H9 (cell line): ENCODE results near the gene KRTAP1-3. TPM values are rescaled to one million over a fixed set of nuclear protein-coding genes. Genes with fewer than 3 reads are reported as not detected.

ENCODE experiments used
- DNase-seq: peaks from one replicate; pipeline ENCODE4 v3.0.0-alpha.2; 2017
- H2AFZ ChIP-seq: one replicate; pipeline ENCODE4 v1.6.1; 2013; ENCODE audit warnings: mild to moderate bottlenecking, low read length, control low read depth, moderate library complexity
- H2AK5ac ChIP-seq: 2 replicates; pipeline ENCODE4 v1.6.1; 2013; ENCODE audit warnings: low read length, control low read depth, mixed read lengths; ENCODE audit not compliant: insufficient read length
- H2BK120ac ChIP-seq: one replicate; pipeline ENCODE4 v1.6.1; 2013; ENCODE audit warnings: low read depth, mild to moderate bottlenecking, low read length, control low read depth, inconsistent platforms; ENCODE audit not compliant: poor library complexity, severe bottlenecking
- H2BK12ac ChIP-seq: 2 replicates; pipeline ENCODE4 v1.6.1; 2013; ENCODE audit warnings: low read length, control low read depth, mixed read lengths, low read depth; ENCODE audit not compliant: insufficient read length
- H2BK15ac ChIP-seq: 2 replicates; pipeline ENCODE4 v1.6.1; 2013; ENCODE audit warnings: low read depth, low read length, control low read depth
- H2BK20ac ChIP-seq: one replicate; pipeline ENCODE4 v1.6.1; 2013; ENCODE audit warnings: low read depth, mild to moderate bottlenecking, low read length, control low read depth, inconsistent platforms; ENCODE audit not compliant: poor library complexity, severe bottlenecking
- H2BK5ac ChIP-seq: 2 replicates; pipeline ENCODE4 v1.6.1; 2013; ENCODE audit warnings: low read length, control low read depth, mixed read lengths; ENCODE audit not compliant: insufficient read length
- H3K14ac ChIP-seq: 2 replicates; pipeline ENCODE4 v1.6.1; 2013; ENCODE audit warnings: low read length, control low read depth; ENCODE audit not compliant: insufficient read depth
- H3K18ac ChIP-seq: 2 replicates; pipeline ENCODE4 v1.6.1; 2013; ENCODE audit warnings: low read depth, mild to moderate bottlenecking, mixed read lengths, low read length, control low read depth; ENCODE audit not compliant: insufficient read length
- H3K23ac ChIP-seq: 2 replicates; pipeline ENCODE4 v1.6.1; 2013; ENCODE audit warnings: low read length, control low read depth, mixed read lengths, low read depth; ENCODE audit not compliant: insufficient read length
- H3K23me2 ChIP-seq: 2 replicates; pipeline ENCODE4 v1.6.1; 2013; ENCODE audit warnings: low read depth, mild to moderate bottlenecking, mixed read lengths, low read length, control low read depth; ENCODE audit not compliant: insufficient read length, poor library complexity, severe bottlenecking
- H3K27ac ChIP-seq: 2 replicates; pipeline ENCODE4 v1.5.1; 2013; ENCODE audit warnings: low read length, control low read depth, mixed read lengths, low read depth; ENCODE audit not compliant: insufficient read length
- H3K27me3 ChIP-seq: 2 replicates; pipeline ENCODE4 v1.6.1; 2013; ENCODE audit warnings: low read length, control low read depth, inconsistent platforms; ENCODE audit not compliant: insufficient read depth
- H3K4ac ChIP-seq: 2 replicates; pipeline ENCODE4 v1.6.1; 2013; ENCODE audit warnings: low read depth, mild to moderate bottlenecking, control low read depth, inconsistent platforms, low read length, moderate library complexity
- H3K4me1 ChIP-seq: 2 replicates; pipeline ENCODE4 v1.6.1; 2013; ENCODE audit warnings: low read length, control low read depth, inconsistent platforms; ENCODE audit not compliant: insufficient read depth
- H3K4me2 ChIP-seq: 2 replicates; pipeline ENCODE4 v1.6.1; 2013; ENCODE audit warnings: low read length, control low read depth, mixed read lengths; ENCODE audit not compliant: insufficient read length, insufficient read depth
- H3K56ac ChIP-seq: 2 replicates; pipeline ENCODE4 v1.6.1; 2013; ENCODE audit warnings: low read depth, mild to moderate bottlenecking, mixed read lengths, low read length, control low read depth; ENCODE audit not compliant: insufficient read length
- H3K79me1 ChIP-seq: 2 replicates; pipeline ENCODE4 v1.6.1; 2013; ENCODE audit warnings: low read depth, mild to moderate bottlenecking, moderate library complexity, low read length, control low read depth, inconsistent platforms; ENCODE audit not compliant: insufficient read depth, poor library complexity, severe bottlenecking
- H3K79me2 ChIP-seq: 2 replicates; pipeline ENCODE4 v1.6.1; 2013; ENCODE audit warnings: low read length, control low read depth, inconsistent platforms; ENCODE audit not compliant: insufficient read depth
- H3K9ac ChIP-seq: 2 replicates; pipeline ENCODE4 v1.6.1; 2013; ENCODE audit warnings: low read length, control low read depth, mixed read lengths; ENCODE audit not compliant: insufficient read length; ENCODE audit errors: extremely low read depth
- H3K9me3 ChIP-seq: one replicate; pipeline ENCODE4 v1.6.1; 2013; ENCODE audit warnings: low read depth, low read length, inconsistent platforms; ENCODE audit not compliant: control insufficient read depth
- H3T11ph ChIP-seq: one replicate; pipeline ENCODE4 v1.6.1; 2013; ENCODE audit warnings: mild to moderate bottlenecking, low read length, control low read depth, inconsistent platforms
- H4K20me1 ChIP-seq: one replicate; pipeline ENCODE4 v1.6.1; 2013; ENCODE audit not compliant: control insufficient read depth, insufficient read length, insufficient read depth
- H4K5ac ChIP-seq: 2 replicates; pipeline ENCODE4 v1.6.1; 2013; ENCODE audit warnings: low read depth, mild to moderate bottlenecking, mixed read lengths, low read length, control low read depth; ENCODE audit not compliant: insufficient read length
- H4K8ac ChIP-seq: replicated peaks from 2 replicates; pipeline ENCODE4 v1.6.1; 2013; ENCODE audit warnings: low read length, control low read depth, mixed read lengths, low read depth; ENCODE audit not compliant: insufficient read length
- H4K91ac ChIP-seq: 2 replicates; pipeline ENCODE4 v1.6.1; 2013; ENCODE audit warnings: low read depth, mild to moderate bottlenecking, moderate library complexity, mixed read lengths, low read length, control low read depth; ENCODE audit not compliant: insufficient read length
- H3K27ac Mint-ChIP-seq, 3 experiments: 2 replicates in 2 of 3; 3 replicates in 1 of 3; pipeline ENCODE4 v1.8.0; 2020 to 2021; ENCODE audit warnings: mixed read lengths in 3 of 3, mild to moderate bottlenecking in 1 of 3, moderate library complexity in 1 of 3
- H3K27me3 Mint-ChIP-seq: 2 replicates; pipeline ENCODE4 v1.8.0; 2021; ENCODE audit warnings: low read depth, mild to moderate bottlenecking, moderate library complexity, mixed read lengths
- H3K36me3 Mint-ChIP-seq, 3 experiments: 2 replicates in 2 of 3; 3 replicates in 1 of 3; pipeline ENCODE4 v1.8.0; 2020 to 2021; ENCODE audit warnings: low read depth in 3 of 3, mixed read lengths in 3 of 3; ENCODE audit not compliant: insufficient read depth in 1 of 3
- H3K4me1 Mint-ChIP-seq, 2 experiments: 2 replicates each; pipeline ENCODE4 v1.8.0; 2020; ENCODE audit warnings: mixed read lengths in 2 of 2
- H3K4me3 Mint-ChIP-seq, 2 experiments: 2 replicates in 1 of 2; 3 replicates in 1 of 2; pipeline ENCODE4 v1.8.0; 2020 to 2021; ENCODE audit warnings: mild to moderate bottlenecking in 2 of 2, mixed read lengths in 2 of 2, moderate library complexity in 1 of 2
- H3K9me3 Mint-ChIP-seq, 2 experiments: 2 replicates in 1 of 2; 3 replicates in 1 of 2; pipeline ENCODE4 v1.8.0; 2020; ENCODE audit warnings: mild to moderate bottlenecking in 2 of 2, mixed read lengths in 2 of 2, moderate library complexity in 1 of 2
- WGBS: extraction: QIAGEN DNeasy Blood & Tissue Kit; methylation state at CpG from one replicate; pipeline ENCODE4 v1.1.7; 2013; ENCODE audit warnings: missing lambda C conversion rate, low lambda C conversion rate, mixed read lengths; ENCODE audit not compliant: insufficient read length; ENCODE audit errors: extremely low coverage; 5-methylcytosine and 5-hydroxymethylcytosine counted together
- total RNA-seq: library from RNA; stranded (reverse); gene quantifications from 2 replicates; pipeline ENCODE4 v1.2.1, GENCODE V29; 2021
- TF ChIP-seq, protein P1 (sequence below): fragments of 200-600 bp; sonication (generic); conservative IDR thresholded peaks from 3 replicates; pipeline ENCODE4 v1.8.0; 2021; ENCODE audit warnings: antibody characterized with exemption, mild to moderate bottlenecking

The KRTAP1-3 gene
- total RNA-seq, 1 experiment from 2014 or later = not detected

DNA sequence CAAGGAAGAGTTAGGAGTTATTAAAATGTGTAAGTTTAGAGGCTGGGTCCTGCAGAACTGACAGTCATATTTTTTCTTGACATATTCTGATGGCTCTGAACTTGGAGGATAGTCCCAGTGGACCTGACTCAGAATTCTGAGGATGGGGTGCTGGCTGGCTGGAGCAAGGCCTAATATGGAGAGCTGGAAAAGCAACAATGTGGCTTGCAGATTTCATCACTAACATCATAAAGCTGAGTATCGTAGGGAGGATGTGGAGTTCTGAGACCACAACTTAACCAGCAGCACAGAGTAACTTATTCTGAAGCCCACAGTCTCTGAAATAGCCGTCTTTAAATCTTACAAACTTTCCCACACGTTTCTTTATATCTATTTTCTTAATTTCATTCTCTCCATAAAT lies 10.0 kb downstream of the KRTAP1-3 start:
- H3K56ac ChIP-seq = no peak overlapping the region
- WGBS = 100% methylated on average over 2 of the region's 3 CpGs
- H2BK15ac ChIP-seq = no peak overlapping the region
- H3K9ac ChIP-seq = no peak overlapping the region
- no peak overlapping the region for H2AK5ac ChIP-seq
- H4K5ac ChIP-seq = no peak overlapping the region
- no peak overlapping the region for H3K4me3 Mint-ChIP-seq
- H3K4ac ChIP-seq = no peak overlapping the region
- H3K9me3 Mint-ChIP-seq = peaks cover 0 to 3% of the 10 kb centered on the region in 2 experiments; a peak in 1 of 5 replicates
- no peaks in the 10 kb centered on the region for H3K9me3 ChIP-seq
- H3K23ac ChIP-seq = no peak overlapping the region
- no peaks in the 10 kb centered on the region for H3K79me1 ChIP-seq
- no peaks in the 10 kb centered on the region for H3K79me2 ChIP-seq
- no peak for DNase-seq
- no peak overlapping the region for H4K8ac ChIP-seq
- H3K4me1 Mint-ChIP-seq = no peaks in the 10 kb centered on the region
- no peaks in the 10 kb centered on the region for H3K4me1 ChIP-seq
- H3K27me3 ChIP-seq = no peaks in the 10 kb centered on the region
- H3K23me2 ChIP-seq = no peaks in the 10 kb centered on the region
- TF ChIP-seq, protein P1, sequence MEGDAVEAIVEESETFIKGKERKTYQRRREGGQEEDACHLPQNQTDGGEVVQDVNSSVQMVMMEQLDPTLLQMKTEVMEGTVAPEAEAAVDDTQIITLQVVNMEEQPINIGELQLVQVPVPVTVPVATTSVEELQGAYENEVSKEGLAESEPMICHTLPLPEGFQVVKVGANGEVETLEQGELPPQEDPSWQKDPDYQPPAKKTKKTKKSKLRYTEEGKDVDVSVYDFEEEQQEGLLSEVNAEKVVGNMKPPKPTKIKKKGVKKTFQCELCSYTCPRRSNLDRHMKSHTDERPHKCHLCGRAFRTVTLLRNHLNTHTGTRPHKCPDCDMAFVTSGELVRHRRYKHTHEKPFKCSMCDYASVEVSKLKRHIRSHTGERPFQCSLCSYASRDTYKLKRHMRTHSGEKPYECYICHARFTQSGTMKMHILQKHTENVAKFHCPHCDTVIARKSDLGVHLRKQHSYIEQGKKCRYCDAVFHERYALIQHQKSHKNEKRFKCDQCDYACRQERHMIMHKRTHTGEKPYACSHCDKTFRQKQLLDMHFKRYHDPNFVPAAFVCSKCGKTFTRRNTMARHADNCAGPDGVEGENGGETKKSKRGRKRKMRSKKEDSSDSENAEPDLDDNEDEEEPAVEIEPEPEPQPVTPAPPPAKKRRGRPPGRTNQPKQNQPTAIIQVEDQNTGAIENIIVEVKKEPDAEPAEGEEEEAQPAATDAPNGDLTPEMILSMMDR = no peak
- H3T11ph ChIP-seq = no peak overlapping the region
- no peak overlapping the region for H2BK120ac ChIP-seq
- H3K18ac ChIP-seq = no peak overlapping the region
- H3K27me3 Mint-ChIP-seq = peaks cover 5% of the 10 kb centered on the region; the same call in 1 of the 2 replicates
- H2AFZ ChIP-seq = no peak overlapping the region
- no peak overlapping the region for H4K91ac ChIP-seq
- no peaks in the 10 kb centered on the region for H3K36me3 Mint-ChIP-seq
- no peak overlapping the region for H2BK5ac ChIP-seq
- H3K14ac ChIP-seq = no peak overlapping the region
- H3K4me2 ChIP-seq = no peak overlapping the region
- H3K27ac ChIP-seq = no peak overlapping the region
- H2BK12ac ChIP-seq = no peak overlapping the region
- H4K20me1 ChIP-seq = no peaks in the 10 kb centered on the region
- no peak overlapping the region for H3K27ac Mint-ChIP-seq
- no peak overlapping the region for H2BK20ac ChIP-seq
